Heart left ventricle (tissue), 16 donors: ENCODE measurements around the gene RXRA. TPM values are rescaled to one million over a fixed set of nuclear protein-coding genes. Genes with fewer than 3 reads are reported as not detected.

Source experiments
- ATAC-seq, 4 donors: fragments of 200-7000 bp; cut with Tn5 transposase; one replicate each; pipeline ENCODE4 v1.9.1; 2020 to 2022; ENCODE audit warnings: moderate library complexity in 4 of 4, mild to moderate bottlenecking in 3 of 4, moderate number of reproducible peaks in 1 of 4
- DNase-seq, 5 donors: peaks; one replicate each; pipeline ENCODE4 v3.0.0-alpha.2; 2020
- H3K27ac ChIP-seq, 12 donors: fragments of 200-600 bp; sonication (generic) in 4 of 12; one replicate each; pipeline versions ENCODE4 v1.5.0 to v1.8.0; 2016 to 2022; ENCODE audit warnings: mild to moderate bottlenecking in 2 of 12
- H3K27me3 ChIP-seq, 9 donors: fragments of 200-600 bp; sonication (generic) in 2 of 9; one replicate each; pipeline versions ENCODE4 v1.5.1 to v1.8.0; 2016 to 2022; ENCODE audit warnings: mild to moderate bottlenecking in 3 of 9
- H3K36me3 ChIP-seq, 9 donors: fragments of 200-600 bp; sonication (generic) in 2 of 9; one replicate each; pipeline versions ENCODE4 v1.5.0 to v1.8.0; 2018 to 2022; ENCODE audit warnings: mild to moderate bottlenecking in 2 of 9
- H3K4me1 ChIP-seq, 12 donors: fragments of 200-600 bp; sonication (generic) in 4 of 12; one replicate each; pipeline versions ENCODE4 v1.5.0 to v1.8.0; 2016 to 2022; ENCODE audit warnings: mild to moderate bottlenecking in 3 of 12
- H3K4me3 ChIP-seq, 12 donors: fragments of 200-600 bp; sonication (generic) in 4 of 12; one replicate each; pipeline versions ENCODE4 v1.5.0 to v1.8.0; 2017 to 2022; ENCODE audit warnings: mild to moderate bottlenecking in 9 of 12, moderate library complexity in 4 of 12
- H3K9me3 ChIP-seq, 12 donors: fragments of 200-600 bp; sonication (generic) in 4 of 12; one replicate each; pipeline versions ENCODE4 v1.5.0 to v1.8.0; 2016 to 2022; ENCODE audit warnings: mild to moderate bottlenecking in 1 of 12
- CTCF ChIP-seq, 12 donors: fragments of 200-600 bp; sonication (generic) in 4 of 12; IDR thresholded peaks; one replicate each; pipeline versions ENCODE4 v1.5.0 to v1.8.0; 2018 to 2022; ENCODE audit warnings: antibody characterized with exemption in 12 of 12, mild to moderate bottlenecking in 5 of 12
- POLR2A ChIP-seq, 2 donors: fragments of 450-650 bp; IDR thresholded peaks; one replicate each; pipeline ENCODE4 v1.6.1; 2017; ENCODE audit warnings: antibody characterized with exemption in 2 of 2, mild to moderate bottlenecking in 2 of 2, moderate library complexity in 2 of 2
- WGBS, 4 donors: extraction: QIAGEN DNeasy Blood & Tissue Kit in 2 of 4; methylation state at CpG; one replicate each; pipeline versions ENCODE4 v1.1.5 to v1.1.7; 2013 to 2018; 5-methylcytosine and 5-hydroxymethylcytosine counted together
- intact Hi-C, 10 donors: fragments of 100-400 bp; cut with DNase I; formaldehyde crosslinking; loops; one replicate each; pipeline versions ENCODE4 v1.11.1 to v1.14.2; 2022
- polyA plus RNA-seq, 2 donors: library from polyadenylated mRNA; stranded (reverse); fragments of 200-250 nt; gene quantifications; one replicate each; pipeline ENCODE4 v1.2.3, GENCODE V29; 2013
- total RNA-seq, 9 donors: library from RNA; depleted of rRNA in 2 of 9; stranded (reverse); fragments of >200 nt in 2 of 9; fragmentation: NEBNext Ultra II Directional in 3 of 9; extraction: Animal tissue kit (Norgen Biotek cat#: 25700) in 3 of 9; gene quantifications; one replicate each; pipeline versions ENCODE4 v1.1.0 to v1.2.4, GENCODE V29; 2016 to 2023
- donor health status: ischemic (EF 13 %, LVEDD 7.1; RV severe dilation, severe dysfunction).
- donor health status: healthy with polysubstance abuse.
- donor health status: DM: no; HTN: yes; CAD: no.
- donor health status: DM: no; HTN: no; CAD: no.
- donor health status: ischemic (EF 25% LVEDD 6.9; RV normal size, moderate dysfunction).
- donor health status: ischemic (EF 25% LVEDD 5.7; RV mildly dilated, moderate dysfunction).
- donor health status: healthy.
- donor health status: DM: yes; HTN: yes; CAD: no.
- donor health status: ischemic (EF 35%, LVEDD 5.7; RV mildly dilated, moderate dysfunction).
- donor health status: nonischemic (EF 11% LVEDD 7.7; RV severe dilation, severe dysfunction).
- donor health status: DM: yes; HTN: yes; CAD: no.
- donor health status: PGD.
- donor health status: ischemic (EF 29% LVEDD 5.4; RV normal size, mild dysfunction).
- donor health status: nonischemic (EF 23%, LVEDD 6.1; RV moderate dilation, normal function).

Gene RXRA
- total and polyA plus RNA-seq, 11 donors, result 45.5 to 87.9 (median 54.9) TPM

GRCh38 chr9:134329576-134329855 lies 3.3 kb downstream of the RXRA start:
- peak in 3 of 5 donors; percentile 28 to 60 (median 41) for DNase-seq
- TF ChIP-seq POLR2A (IDR thresholded peaks at IDR 0.05) (no peak), CTCF (IDR thresholded peaks at IDR 0.05) (no peak)
- Histone ChIP-seq H3K27me3 (no peaks in the 10 kb centered on the region), H3K27ac (peak overlapping the region; percentile 29 to 93 (median 86)), H3K36me3 (no peaks in the 10 kb centered on the region), H3K4me3 (peak overlapping the region in 11 of 12 donors; percentile 18 to 99 (median 82)), H3K9me3 (no peaks in the 10 kb centered on the region), H3K4me1 (peaks cover 43 to 87% (median 76%) of the 10 kb centered on the region in 12 donors)
- no peak for ATAC-seq
- 32 to 40% (median 35%) methylated on average over 4 to 7 of the region's 7 CpGs for WGBS, 4 donors
- intact Hi-C loops, result loop anchor here (2.0 to 10.0 kb wide), 12 partner anchors 38 to 262 kb away; partner anchors contain the start of gene BRD3 (in 1 of the 10)

GRCh38 chr9:134329886-134330285 lies 3.6 kb downstream of the RXRA start:
- ATAC-seq (peak in 2 of 4 donors; percentile 3 to 12), DNase-seq (peak in 3 of 5 donors; percentile 52 to 68 (median 66))
- peak overlapping the region in 11 of 12 donors; percentile 74 to 93 (median 87) for H3K27ac ChIP-seq
- whole genome bisulfite sequencing, 4 donors, result 25 to 31% (median 26%) methylated on average over 5 of the region's 5 CpGs
- peak overlapping the region in 8 of 12 donors; percentile 71 to 99 (median 83) for H3K4me3 ChIP-seq
- peaks cover 46 to 87% (median 78%) of the 10 kb centered on the region in 12 donors for H3K4me1 ChIP-seq
- no peaks in the 10 kb centered on the region for H3K9me3 ChIP-seq
- TF ChIP-seq CTCF (IDR thresholded peaks at IDR 0.05) (no peak), POLR2A (IDR thresholded peaks at IDR 0.05) (no peak)
- no peaks in the 10 kb centered on the region for H3K36me3 ChIP-seq
- intact Hi-C loops, result loop anchor here (2.0 to 10.0 kb wide), 15 partner anchors 37 to 263 kb away; partner anchors contain the start of gene BRD3 (in 1 of the 10)
- no peaks in the 10 kb centered on the region for H3K27me3 ChIP-seq

GRCh38 chr9:134330590-134330989 lies 4.3 kb downstream of the RXRA start:
- intact Hi-C loops, result loop anchor here in 2 of 10 donors (5.0 to 10.0 kb wide), 3 partner anchors 47 to 84 kb away; no protein-coding TSS in a partner anchor
- no peaks in the 10 kb centered on the region for H3K36me3 ChIP-seq
- TF ChIP-seq CTCF (IDR thresholded peaks at IDR 0.05) (no peak), POLR2A (IDR thresholded peaks at IDR 0.05) (no peak)
- no peaks in the 10 kb centered on the region for H3K9me3 ChIP-seq
- ATAC-seq (no peak), DNase-seq (peak in 2 of 5 donors; percentile 5 to 22)
- no peak overlapping the region for H3K4me3 ChIP-seq
- peak overlapping the region in 3 of 12 donors; percentile 79 to 89 (median 86) for H3K27ac ChIP-seq
- no peaks in the 10 kb centered on the region for H3K27me3 ChIP-seq
- peaks cover 46 to 87% (median 81%) of the 10 kb centered on the region in 12 donors for H3K4me1 ChIP-seq
- 88 to 100% (median 93%) methylated on average over 2 to 3 of the region's 3 CpGs for whole genome bisulfite sequencing, 4 donors

DNA sequence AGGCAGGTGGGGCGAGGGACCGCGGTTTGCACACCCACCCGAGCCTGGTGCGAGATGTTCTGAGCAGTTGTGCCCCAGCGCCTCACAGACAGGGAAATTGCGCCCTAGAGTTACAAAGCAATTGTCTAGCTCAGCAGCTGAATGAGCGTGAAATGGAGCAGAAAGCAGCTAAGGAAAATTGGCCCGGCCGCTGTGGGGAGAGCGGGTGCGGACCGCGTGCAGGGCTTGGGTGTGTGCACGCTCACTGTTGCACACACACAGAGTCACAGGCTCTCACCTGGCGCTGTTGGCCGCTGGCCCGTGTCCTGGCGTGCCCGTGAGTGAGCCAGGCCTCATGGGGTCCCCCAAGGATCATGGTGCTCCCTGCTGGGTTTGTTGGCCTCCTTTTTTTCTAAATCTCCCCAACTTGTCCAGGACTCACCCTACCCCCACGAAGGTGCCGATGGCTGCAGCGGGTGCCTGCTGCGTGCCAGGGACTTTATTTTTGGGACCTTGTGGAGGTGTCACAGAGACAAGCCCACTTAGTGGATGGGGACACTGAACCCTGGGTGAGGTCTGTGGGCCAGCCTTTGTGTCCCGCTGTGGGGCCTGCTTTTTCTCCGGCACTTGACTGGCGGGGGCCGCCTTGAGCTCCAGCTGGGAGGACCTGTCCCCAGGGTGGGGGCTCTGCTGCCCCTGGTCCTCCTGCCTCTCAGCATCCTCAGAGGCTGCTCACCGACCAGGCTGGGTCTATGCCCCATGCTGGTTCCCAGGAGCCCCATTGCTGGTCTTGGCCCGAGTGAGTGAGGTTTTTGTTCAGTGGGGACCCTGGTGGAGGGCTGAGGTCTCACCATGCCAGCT lies 5.2 kb downstream of the RXRA start:
- Histone ChIP-seq H3K4me1 (peaks cover 49 to 95% (median 89%) of the 10 kb centered on the region in 12 donors), H3K27me3 (no peaks in the 10 kb centered on the region), H3K27ac (peak overlapping the region in 2 of 12 donors; percentile 17 to 89), H3K36me3 (no peaks in the 10 kb centered on the region), H3K9me3 (no peaks in the 10 kb centered on the region), H3K4me3 (no peak overlapping the region)
- TF ChIP-seq CTCF (IDR thresholded peaks at IDR 0.05) (no peak), POLR2A (IDR thresholded peaks at IDR 0.05) (no peak)
- WGBS, 4 donors, result 79 to 80% (median 80%) methylated on average over 30 of the region's 30 CpGs
- intact Hi-C loops, result loop anchor here in 3 of 10 donors (2.0 to 10.0 kb wide), 4 partner anchors 46 to 83 kb away; no protein-coding TSS in a partner anchor
- ATAC-seq, result no peak
- DNase-seq, result peak in 1 of 5 donors; percentile 29
